Type B pancreatic cell (in vitro differentiated cells): Measurements from ENCODE around the gene TMEM30B. TPM values are rescaled to one million over a fixed set of nuclear protein-coding genes. Genes with fewer than 3 reads are reported as not detected.

Source experiments
- DNase-seq: peaks from one replicate; pipeline ENCODE4 v3.0.0; 2021; ENCODE audit warnings: mixed read lengths; ENCODE audit not compliant: unreplicated experiment; ENCODE audit errors: extremely low spot score
- H3K27ac Mint-ChIP-seq: 2 replicates; pipeline ENCODE4 v1.8.0; 2021; ENCODE audit warnings: mild to moderate bottlenecking, mixed read lengths
- H3K27me3 Mint-ChIP-seq: 2 replicates; pipeline ENCODE4 v1.8.0; 2021; ENCODE audit warnings: mixed read lengths
- H3K36me3 Mint-ChIP-seq: 2 replicates; pipeline ENCODE4 v1.8.0; 2021; ENCODE audit warnings: mixed read lengths
- H3K4me1 Mint-ChIP-seq: one replicate; pipeline ENCODE4 v1.8.0; 2021; ENCODE audit warnings: mixed read lengths; ENCODE audit not compliant: unreplicated experiment
- H3K4me3 Mint-ChIP-seq: 2 replicates; pipeline ENCODE4 v1.8.0; 2021; ENCODE audit warnings: mild to moderate bottlenecking, mixed read lengths
- H3K9me3 Mint-ChIP-seq: 2 replicates; pipeline ENCODE4 v1.8.0; 2021; ENCODE audit warnings: mixed read lengths
- CTCF ChIP-seq: fragments of 200-600 bp; sonication (generic); conservative IDR thresholded peaks from 2 replicates; pipeline ENCODE4 v1.5.0; 2021; ENCODE audit warnings: antibody characterized with exemption, mild to moderate bottlenecking
- total RNA-seq: library from RNA; stranded (reverse); gene quantifications from 2 replicates; pipeline ENCODE4 v1.2.1, GENCODE V29; 2021; ENCODE audit warnings: low replicate concordance

TMEM30B gene
- total RNA-seq, 1 donor from 2014 or later: 12.2 TPM

- Mint-ChIP-seq H3K36me3 (no peaks in the 10 kb centered on the region), H3K27me3 (peaks cover 21% of the 10 kb centered on the region), H3K9me3 (no peaks in the 10 kb centered on the region), H3K4me3 (peak overlapping the region; percentile 84), H3K4me1 (peaks cover 31% of the 10 kb centered on the region), H3K27ac (peak overlapping the region; percentile 21)
- DNase-seq: no peak
- TF ChIP-seq CTCF: peak; percentile 85
These were observed 11.6 kb downstream of the TMEM30B start for GRCh38 chr14:61269321-61270083.

GRCh38 chr14:61268812-61269211 lies 12.3 kb downstream of the TMEM30B start:
- H3K36me3 Mint-ChIP-seq: no peaks in the 10 kb centered on the region
- peaks cover 15% of the 10 kb centered on the region for H3K27me3 Mint-ChIP-seq

GRCh38 chr14:61266891-61267740 lies 14.0 kb downstream of the TMEM30B start:
- no peaks in the 10 kb centered on the region for H3K36me3 Mint-ChIP-seq
- H3K9me3 Mint-ChIP-seq: no peaks in the 10 kb centered on the region
- peaks cover 35% of the 10 kb centered on the region for H3K4me1 Mint-ChIP-seq
- DNase-seq: no peak
- no peak for TF ChIP-seq CTCF
- H3K27me3 Mint-ChIP-seq: peaks cover 12% of the 10 kb centered on the region
- H3K27ac Mint-ChIP-seq: no peak overlapping the region
- peak overlapping the region; percentile 4 for H3K4me3 Mint-ChIP-seq

More at GRCh38 chr14:61268812-61269211, 12.3 kb downstream of the TMEM30B start:
- H3K27ac Mint-ChIP-seq: no peak overlapping the region
- TF ChIP-seq CTCF: no peak
- H3K4me1 Mint-ChIP-seq: peaks cover 38% of the 10 kb centered on the region
- no peak overlapping the region for H3K4me3 Mint-ChIP-seq
- DNase-seq: no peak
- no peaks in the 10 kb centered on the region for H3K9me3 Mint-ChIP-seq

GRCh38 chr14:61266436-61266835 lies 14.7 kb downstream of the TMEM30B start:
- Mint-ChIP-seq H3K4me3 (peak overlapping the region; percentile 4), H3K27me3 (peaks cover 12% of the 10 kb centered on the region), H3K4me1 (peaks cover 38% of the 10 kb centered on the region), H3K27ac (no peak overlapping the region), H3K36me3 (no peaks in the 10 kb centered on the region), H3K9me3 (no peaks in the 10 kb centered on the region)
- TF ChIP-seq CTCF: no peak
- DNase-seq: no peak

GRCh38 chr14:61264651-61265050 lies 16.5 kb downstream of the TMEM30B start:
- no peaks in the 10 kb centered on the region for H3K9me3 Mint-ChIP-seq
- H3K27ac Mint-ChIP-seq: peak overlapping the region; percentile 2
- H3K4me1 Mint-ChIP-seq: peaks cover 47% of the 10 kb centered on the region
- H3K36me3 Mint-ChIP-seq: no peaks in the 10 kb centered on the region
- H3K4me3 Mint-ChIP-seq: peak overlapping the region; percentile 9
- peaks cover 12% of the 10 kb centered on the region for H3K27me3 Mint-ChIP-seq
- DNase-seq: no peak
- no peak for TF ChIP-seq CTCF
